Fibroblast of lung (primary cell): Measurements from ENCODE around the gene IGF1R.

ENCODE experiments used
- EZH2 ChIP-seq: IDR thresholded peaks from 2 replicates; pipeline ENCODE4 v1.5.1; 2012; ENCODE audit warnings: low read length, control low read depth, mild to moderate bottlenecking; ENCODE audit errors: missing control alignments
- TF ChIP-seq, protein P1 (sequence below), 2 donors: IDR thresholded peaks in 1 of 2; conservative IDR thresholded peaks in 1 of 2; 1 replicate in 1 of 2; 2 replicates in 1 of 2; pipeline ENCODE4 v1.5.1; 2011 to 2012; ENCODE audit warnings: low read length in 2 of 2, control low read depth in 1 of 2, inconsistent platforms in 1 of 2, low read depth in 1 of 2, mild to moderate bottlenecking in 1 of 2

- TF ChIP-seq, protein P1, sequence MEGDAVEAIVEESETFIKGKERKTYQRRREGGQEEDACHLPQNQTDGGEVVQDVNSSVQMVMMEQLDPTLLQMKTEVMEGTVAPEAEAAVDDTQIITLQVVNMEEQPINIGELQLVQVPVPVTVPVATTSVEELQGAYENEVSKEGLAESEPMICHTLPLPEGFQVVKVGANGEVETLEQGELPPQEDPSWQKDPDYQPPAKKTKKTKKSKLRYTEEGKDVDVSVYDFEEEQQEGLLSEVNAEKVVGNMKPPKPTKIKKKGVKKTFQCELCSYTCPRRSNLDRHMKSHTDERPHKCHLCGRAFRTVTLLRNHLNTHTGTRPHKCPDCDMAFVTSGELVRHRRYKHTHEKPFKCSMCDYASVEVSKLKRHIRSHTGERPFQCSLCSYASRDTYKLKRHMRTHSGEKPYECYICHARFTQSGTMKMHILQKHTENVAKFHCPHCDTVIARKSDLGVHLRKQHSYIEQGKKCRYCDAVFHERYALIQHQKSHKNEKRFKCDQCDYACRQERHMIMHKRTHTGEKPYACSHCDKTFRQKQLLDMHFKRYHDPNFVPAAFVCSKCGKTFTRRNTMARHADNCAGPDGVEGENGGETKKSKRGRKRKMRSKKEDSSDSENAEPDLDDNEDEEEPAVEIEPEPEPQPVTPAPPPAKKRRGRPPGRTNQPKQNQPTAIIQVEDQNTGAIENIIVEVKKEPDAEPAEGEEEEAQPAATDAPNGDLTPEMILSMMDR (conservative IDR thresholded peaks at IDR 0.05 in 1 of 2, IDR thresholded peaks at IDR 0.05 in 1 of 2; ENCODE audit: low read depth in 1 of 2, low read length in 2 of 2): no peak
- TF ChIP-seq EZH2: no peak
Measured at GRCh38 chr15:98663045-98663444, 14.7 kb downstream of the IGF1R start.
